Peyer's patch (tissue), 4 donors: ENCODE data around the gene ARHGEF40. TPM values are rescaled to one million over a fixed set of nuclear protein-coding genes. Genes with fewer than 3 reads are reported as not detected.

ENCODE experiments used
- DNase-seq, 3 donors: peaks; one replicate each; pipeline ENCODE4 v3.0.0-alpha.2; 2017 to 2019
- H3K27ac ChIP-seq, 4 donors: fragments of 200-600 bp; sonication (generic); one replicate each; pipeline ENCODE4 v1.5.1; 2016 to 2019
- H3K27me3 ChIP-seq, 2 donors: fragments of 200-600 bp; sonication (generic); one replicate each; pipeline ENCODE4 v1.5.1; 2019
- H3K36me3 ChIP-seq, 3 donors: fragments of 200-600 bp; sonication (generic); one replicate each; pipeline ENCODE4 v1.5.1; 2016 to 2019
- H3K4me1 ChIP-seq, 4 donors: fragments of 200-600 bp; sonication (generic); one replicate each; pipeline ENCODE4 v1.5.1; 2016 to 2019
- H3K4me3 ChIP-seq, 4 donors: fragments of 200-600 bp; sonication (generic); 1 replicate in 3 of 4; 2 replicates in 1 of 4; pipeline ENCODE4 v1.5.1; 2016 to 2019; ENCODE audit warnings: mild to moderate bottlenecking in 1 of 4
- H3K9me3 ChIP-seq, 4 donors: fragments of 200-600 bp; sonication (generic); one replicate each; pipeline ENCODE4 v1.5.1; 2016 to 2019; ENCODE audit warnings: mild to moderate bottlenecking in 1 of 4
- POLR2A ChIP-seq, 2 donors: fragments of 450-650 bp; IDR thresholded peaks; one replicate each; pipeline ENCODE4 v1.5.1; 2017; ENCODE audit warnings: antibody characterized with exemption in 2 of 2, mild to moderate bottlenecking in 2 of 2, moderate library complexity in 2 of 2
- total RNA-seq, 4 donors: library from RNA; depleted of rRNA; stranded (reverse); fragments of >200 nt; gene quantifications; one replicate each; pipeline ENCODE4 v1.1.0, GENCODE V29; 2016
- TF ChIP-seq, protein P1 (sequence below), 6 experiments: fragments of 450-650 bp in 4 of 6; fragments of 200-600 bp in 2 of 6; sonication (generic) in 1 of 6; IDR thresholded peaks; one replicate each; pipeline ENCODE4 v1.5.1; 2017 to 2019; ENCODE audit warnings: antibody characterized with exemption in 6 of 6, mild to moderate bottlenecking in 3 of 6, moderate library complexity in 1 of 6

The ARHGEF40 gene
- total RNA-seq, 4 donors from 2014 or later, result 19.8 to 57.8 (median 34.6) TPM

DNA sequence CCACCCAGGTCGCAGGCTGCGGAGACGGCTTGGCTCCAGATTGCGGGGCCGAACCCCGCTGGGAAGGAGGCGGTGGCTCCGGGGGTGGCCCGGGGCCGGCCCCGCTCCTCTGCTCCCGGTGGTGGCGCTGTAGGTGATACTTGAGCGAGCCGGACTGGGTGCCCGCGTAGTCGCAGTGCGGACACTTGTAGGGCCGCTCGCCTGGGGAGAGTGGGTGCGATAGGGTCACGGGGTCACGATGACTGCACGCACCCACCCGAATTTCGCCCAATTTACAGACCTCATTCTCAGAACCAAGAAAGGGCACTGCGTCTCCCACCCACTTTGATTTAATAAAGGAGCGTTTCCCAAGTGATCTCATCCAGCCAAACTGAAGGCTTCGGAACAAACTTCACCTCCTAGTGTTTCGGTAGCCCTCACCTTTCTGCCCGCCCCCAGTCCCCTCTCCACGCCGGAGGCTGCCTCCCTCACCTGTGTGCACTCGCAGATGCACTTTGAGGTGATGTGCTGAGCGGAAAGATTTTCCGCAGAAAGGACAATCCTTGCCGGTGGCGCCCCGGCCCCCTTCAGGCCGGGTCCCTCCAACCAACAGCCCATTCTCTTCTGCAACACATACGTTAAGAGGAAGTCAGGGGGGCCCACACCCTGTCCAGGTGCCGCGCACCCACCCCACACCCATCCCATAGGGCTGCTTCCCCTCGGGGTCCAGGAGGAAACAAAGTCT lies 21.0 kb downstream of the ARHGEF40 start:
- no peak for DNase-seq
- Histone ChIP-seq H3K4me3 (no peak overlapping the region), H3K9me3 (no peaks in the 10 kb centered on the region), H3K36me3 (peaks cover 0 to 39% (median 0%) of the 10 kb centered on the region in 3 donors), H3K27me3 (no peaks in the 10 kb centered on the region), H3K4me1 (peaks cover 0 to 20% (median 0%) of the 10 kb centered on the region in 4 donors), H3K27ac (no peak overlapping the region)
- TF ChIP-seq, protein P1, sequence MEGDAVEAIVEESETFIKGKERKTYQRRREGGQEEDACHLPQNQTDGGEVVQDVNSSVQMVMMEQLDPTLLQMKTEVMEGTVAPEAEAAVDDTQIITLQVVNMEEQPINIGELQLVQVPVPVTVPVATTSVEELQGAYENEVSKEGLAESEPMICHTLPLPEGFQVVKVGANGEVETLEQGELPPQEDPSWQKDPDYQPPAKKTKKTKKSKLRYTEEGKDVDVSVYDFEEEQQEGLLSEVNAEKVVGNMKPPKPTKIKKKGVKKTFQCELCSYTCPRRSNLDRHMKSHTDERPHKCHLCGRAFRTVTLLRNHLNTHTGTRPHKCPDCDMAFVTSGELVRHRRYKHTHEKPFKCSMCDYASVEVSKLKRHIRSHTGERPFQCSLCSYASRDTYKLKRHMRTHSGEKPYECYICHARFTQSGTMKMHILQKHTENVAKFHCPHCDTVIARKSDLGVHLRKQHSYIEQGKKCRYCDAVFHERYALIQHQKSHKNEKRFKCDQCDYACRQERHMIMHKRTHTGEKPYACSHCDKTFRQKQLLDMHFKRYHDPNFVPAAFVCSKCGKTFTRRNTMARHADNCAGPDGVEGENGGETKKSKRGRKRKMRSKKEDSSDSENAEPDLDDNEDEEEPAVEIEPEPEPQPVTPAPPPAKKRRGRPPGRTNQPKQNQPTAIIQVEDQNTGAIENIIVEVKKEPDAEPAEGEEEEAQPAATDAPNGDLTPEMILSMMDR (IDR thresholded peaks at IDR 0.05), result no peak

DNA sequence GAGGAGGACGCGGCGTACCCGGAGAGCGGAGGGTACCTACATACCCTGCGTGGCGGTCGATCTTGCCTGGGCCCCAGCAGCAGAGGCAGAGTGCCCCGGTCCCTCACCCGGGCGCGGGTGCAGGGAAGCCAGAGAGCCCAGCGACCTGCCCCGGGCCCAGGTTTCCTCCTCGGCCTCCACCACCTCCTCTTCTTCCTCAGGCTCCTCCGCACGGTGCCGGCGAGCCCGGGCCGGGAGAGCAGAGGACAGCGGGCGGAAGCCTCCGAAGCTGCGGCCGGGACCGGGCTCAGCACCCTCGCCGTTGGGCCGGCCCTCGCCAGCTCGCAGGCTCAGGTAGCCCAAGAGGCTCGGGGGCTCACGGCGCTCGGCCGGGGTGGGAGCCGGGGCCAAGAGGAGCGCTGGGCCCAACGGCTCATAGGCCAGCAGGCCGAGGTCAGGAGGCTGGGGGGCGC lies 21.7 kb downstream of the ARHGEF40 start:
- H3K27ac ChIP-seq, result peak overlapping the region in 1 of 4 donors; percentile 36
- TF ChIP-seq, protein P1 (IDR thresholded peaks at IDR 0.05), result no peak
- no peak for TF ChIP-seq POLR2A (IDR thresholded peaks at IDR 0.05)
- no peak overlapping the region for H3K4me3 ChIP-seq
- no peak for DNase-seq
- peaks cover 0 to 38% (median 0%) of the 10 kb centered on the region in 3 donors for H3K36me3 ChIP-seq
- H3K9me3 ChIP-seq, result no peaks in the 10 kb centered on the region
- peaks cover 0 to 25% (median 0%) of the 10 kb centered on the region in 4 donors for H3K4me1 ChIP-seq
- no peaks in the 10 kb centered on the region for H3K27me3 ChIP-seq

DNA sequence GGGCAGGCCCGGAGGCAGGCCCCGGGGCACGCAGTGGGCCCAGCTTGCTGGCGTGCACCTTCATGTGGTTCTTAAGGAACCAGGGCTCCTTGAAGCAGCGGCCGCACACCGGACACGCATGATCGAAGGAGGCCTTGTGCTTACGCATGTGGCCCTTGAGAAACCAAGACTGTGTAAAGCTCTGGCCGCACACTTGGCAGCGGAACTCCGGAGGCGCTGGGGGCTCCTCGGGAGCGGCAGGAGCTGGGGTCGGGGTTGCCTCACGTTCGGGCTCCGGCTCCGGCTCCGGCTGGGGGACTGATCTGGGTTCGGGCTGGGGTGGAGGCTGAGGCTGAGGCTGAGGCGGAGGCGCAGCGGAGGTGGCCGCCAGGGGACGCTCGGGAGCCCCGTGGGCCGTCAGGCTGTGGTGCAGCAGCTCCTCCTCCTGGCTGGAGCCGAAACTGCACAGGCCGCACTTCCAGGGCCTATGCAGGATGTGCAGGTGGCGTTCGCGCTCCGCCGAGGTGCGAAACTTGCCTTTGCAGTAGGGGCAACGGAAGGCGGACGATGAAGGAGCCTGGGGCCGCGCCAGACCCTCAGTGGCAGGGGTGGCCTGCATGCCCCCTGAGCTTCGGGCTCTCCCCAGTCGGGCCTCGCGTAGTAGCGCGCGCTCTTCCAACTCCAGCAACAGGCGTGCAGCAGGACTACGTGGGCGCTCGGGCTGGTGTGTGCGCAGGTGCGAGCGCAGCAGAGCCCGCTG lies 22.3 kb downstream of the ARHGEF40 start:
- peaks cover 0 to 33% (median 0%) of the 10 kb centered on the region in 3 donors for H3K36me3 ChIP-seq
- peaks cover 0 to 26% (median 0%) of the 10 kb centered on the region in 4 donors for H3K4me1 ChIP-seq
- H3K27ac ChIP-seq, result peak overlapping the region in 2 of 4 donors; percentile 36 to 38

DNA sequence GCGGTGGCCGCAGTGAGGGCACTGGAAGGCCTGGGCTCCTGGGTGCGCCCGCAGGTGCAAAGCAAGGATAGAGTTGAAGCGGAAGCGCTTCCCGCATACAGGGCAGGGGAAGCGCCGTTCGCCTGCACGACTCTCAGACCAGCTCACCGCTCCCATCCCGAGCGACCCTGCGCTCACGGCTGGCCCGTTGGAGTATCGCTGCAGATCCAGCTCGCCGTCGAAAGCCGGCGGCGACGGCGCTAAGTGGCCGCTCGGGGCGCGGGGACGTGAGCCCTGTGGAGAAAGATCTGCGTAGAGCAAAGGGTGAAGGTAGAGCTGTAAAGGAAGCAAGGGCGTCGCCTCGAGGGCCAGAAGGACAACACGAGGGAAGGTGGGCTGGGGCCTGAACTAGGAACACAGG lies 22.9 kb downstream of the ARHGEF40 start:
- Histone ChIP-seq H3K27ac (peak overlapping the region in 1 of 4 donors; percentile 38), H3K9me3 (no peaks in the 10 kb centered on the region), H3K27me3 (no peaks in the 10 kb centered on the region), H3K36me3 (peaks cover 0 to 33% (median 0%) of the 10 kb centered on the region in 3 donors), H3K4me1 (peaks cover 0 to 30% (median 0%) of the 10 kb centered on the region in 4 donors), H3K4me3 (no peak overlapping the region)
- no peak for TF ChIP-seq POLR2A (IDR thresholded peaks at IDR 0.05)
- TF ChIP-seq, protein P1 (IDR thresholded peaks at IDR 0.05), result no peak
- DNase-seq, result no peak

More for the DNA sequence above, 22.3 kb downstream of the ARHGEF40 start:
- DNase-seq, result peak; percentile 81 to 94 (median 94)
- H3K27me3 ChIP-seq, result no peaks in the 10 kb centered on the region
- peak in 1 of 2 donors; percentile 57 for TF ChIP-seq POLR2A (IDR thresholded peaks at IDR 0.05)
- TF ChIP-seq, protein P1 (IDR thresholded peaks at IDR 0.05), result peak; percentile 100
- H3K9me3 ChIP-seq, result no peaks in the 10 kb centered on the region
- H3K4me3 ChIP-seq, result no peak overlapping the region

DNA sequence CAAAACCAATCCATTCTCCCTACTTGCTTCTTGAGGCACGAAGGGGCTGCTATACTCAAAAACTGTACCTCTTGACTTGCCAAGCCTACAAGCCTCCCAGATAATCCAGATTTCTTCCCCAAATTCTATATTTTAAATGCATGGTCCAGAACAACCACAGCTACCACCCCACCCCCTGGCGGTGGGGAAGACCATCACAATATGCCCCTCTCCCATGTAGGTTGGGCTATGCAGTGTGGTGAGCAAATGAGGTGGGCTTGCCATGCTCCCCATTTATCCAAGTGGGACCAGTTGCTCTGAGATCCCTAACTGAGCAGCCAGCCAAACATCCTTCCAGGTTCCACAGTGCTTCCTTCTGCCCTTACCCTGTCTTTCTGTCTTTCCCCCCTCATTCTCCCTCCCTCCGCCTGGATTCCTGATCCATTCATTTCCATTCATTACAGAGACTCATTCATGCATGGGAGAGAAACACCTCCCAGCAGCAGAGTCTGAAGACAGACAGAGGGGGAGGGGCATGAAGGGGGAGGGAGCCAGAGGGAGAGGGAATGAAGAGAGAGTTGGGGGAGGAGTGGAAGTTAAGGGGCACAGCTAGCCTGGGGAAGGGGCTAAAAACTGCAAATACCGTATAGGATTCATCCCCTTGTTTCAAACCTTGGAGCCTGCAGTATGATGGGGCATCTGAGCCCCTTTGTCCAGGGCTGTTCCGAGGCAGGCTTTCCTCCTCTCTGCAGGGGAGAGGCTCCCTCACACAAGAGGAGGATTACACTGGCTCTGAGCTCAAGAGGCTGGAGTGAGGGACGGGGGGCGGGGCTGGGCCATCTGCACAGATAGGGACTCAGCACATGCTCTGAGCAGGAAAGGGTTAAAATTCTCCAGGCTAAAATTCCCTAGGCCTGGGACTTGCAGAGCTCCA lies 23.9 kb downstream of the ARHGEF40 start:
- peaks cover 0 to 29% (median 0%) of the 10 kb centered on the region in 3 donors for H3K36me3 ChIP-seq
- H3K4me3 ChIP-seq, result no peak overlapping the region
- no peak for DNase-seq
- TF ChIP-seq, protein P1 (IDR thresholded peaks at IDR 0.05), result no peak
- TF ChIP-seq POLR2A (IDR thresholded peaks at IDR 0.05), result no peak
- H3K27ac ChIP-seq, result no peak overlapping the region
- no peaks in the 10 kb centered on the region for H3K9me3 ChIP-seq
- no peaks in the 10 kb centered on the region for H3K27me3 ChIP-seq
- peaks cover 0 to 30% (median 0%) of the 10 kb centered on the region in 4 donors for H3K4me1 ChIP-seq
